NCI-H1930 (cell line): ENCODE data around the gene GATAD1.
"Not testable (repeated sequence)": the region's sequence is repeated elsewhere in the genome, so short reads cannot be mapped to it uniquely, and the experiment has no call there.

Experiments
- DNase-seq, 2 experiments: peaks; one replicate each; lab custom pipeline; 2025; lab: John Stamatoyannopoulos, UW

The GATAD1 gene

DNA sequence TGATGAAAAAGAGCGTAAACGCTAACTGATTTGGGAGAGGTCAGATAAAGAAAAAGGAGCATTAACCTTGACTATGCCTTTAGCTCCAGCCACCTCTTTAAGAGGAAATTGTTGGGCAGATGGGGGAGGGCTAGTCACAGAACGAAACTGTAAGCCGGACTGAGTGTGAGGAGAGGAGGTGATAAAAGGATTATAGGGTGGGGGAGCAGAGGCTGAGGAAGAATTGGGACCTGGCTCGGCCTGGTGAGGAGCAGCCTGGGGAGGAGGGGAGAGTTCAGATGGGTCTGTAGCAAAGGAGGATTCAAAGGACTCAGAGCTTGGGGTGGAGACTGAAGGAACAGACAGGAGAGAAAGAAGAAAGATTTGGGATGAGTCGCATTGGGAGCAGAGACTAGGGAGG is 36.3 kb downstream of the GATAD1 start:
- not testable (repeated sequence) for DNase-seq

DNA sequence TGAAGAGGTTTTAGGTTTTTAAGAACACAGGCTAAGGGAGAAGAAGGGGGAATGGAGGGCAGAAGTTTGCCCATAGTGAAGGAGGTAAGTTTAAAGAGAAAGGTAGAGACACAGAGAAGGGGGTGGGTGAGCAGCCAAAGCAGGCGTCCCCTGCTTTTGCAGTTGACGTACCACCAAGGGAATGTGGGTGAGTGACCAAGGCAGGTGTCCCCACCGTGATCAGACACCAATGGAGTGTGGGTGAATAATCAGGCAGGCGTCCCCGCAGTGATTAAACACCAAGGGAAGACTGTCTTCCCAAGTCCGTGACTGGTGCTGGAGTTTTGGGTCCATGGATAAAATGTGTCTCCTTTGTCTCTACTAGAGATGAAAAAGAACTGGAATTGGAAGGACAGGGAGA is 36.9 kb downstream of the GATAD1 start:
- not testable (repeated sequence) for DNase-seq

DNA sequence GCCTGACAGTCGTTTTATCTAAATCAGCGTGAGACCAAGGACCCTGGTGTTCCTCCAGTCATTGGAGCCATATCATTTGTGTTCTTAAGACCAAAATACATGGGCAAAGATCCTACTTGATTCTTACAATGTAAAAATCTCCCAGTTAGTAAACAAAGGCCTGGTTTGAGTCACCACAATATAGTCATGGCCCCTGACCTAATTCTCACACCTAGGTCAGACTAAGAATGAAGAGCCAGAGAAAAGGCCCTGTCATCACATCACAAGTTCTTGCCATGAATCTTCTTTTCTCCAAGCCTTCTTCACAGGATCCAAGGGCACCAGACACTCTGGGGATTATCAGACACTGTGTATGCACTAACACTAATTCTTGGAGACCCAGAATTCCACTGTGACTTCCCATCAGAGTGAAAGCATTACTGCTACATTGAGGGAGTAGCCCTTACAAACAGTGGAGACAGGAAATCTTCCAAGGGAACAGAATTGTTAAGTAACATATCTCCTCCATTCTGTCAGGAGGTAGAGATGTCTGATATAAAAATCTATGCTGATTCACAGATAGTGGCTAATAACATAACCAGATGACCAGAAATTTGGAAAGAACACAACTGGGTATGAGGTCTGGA is 38.1 kb downstream of the GATAD1 start:
- no peak for DNase-seq

DNA sequence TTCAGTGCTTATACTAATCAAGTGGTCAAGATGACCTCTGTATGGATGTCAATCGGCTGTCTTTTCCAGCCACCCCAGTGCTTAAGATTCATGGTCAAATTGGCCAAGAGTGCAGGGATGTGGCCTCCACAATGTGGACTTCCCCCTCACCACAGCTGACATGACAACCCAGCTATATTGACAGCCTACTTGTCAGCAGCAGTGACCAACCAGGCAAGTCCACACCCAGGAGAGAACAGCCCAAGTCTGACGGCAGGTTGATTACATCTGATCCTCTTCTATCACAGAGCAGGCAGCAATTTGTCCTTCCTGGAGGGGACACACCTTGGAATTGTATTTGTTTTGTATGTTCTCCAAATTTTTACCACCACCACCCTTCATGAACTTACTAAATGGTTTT is 38.7 kb downstream of the GATAD1 start:
- DNase-seq = no peak

DNA sequence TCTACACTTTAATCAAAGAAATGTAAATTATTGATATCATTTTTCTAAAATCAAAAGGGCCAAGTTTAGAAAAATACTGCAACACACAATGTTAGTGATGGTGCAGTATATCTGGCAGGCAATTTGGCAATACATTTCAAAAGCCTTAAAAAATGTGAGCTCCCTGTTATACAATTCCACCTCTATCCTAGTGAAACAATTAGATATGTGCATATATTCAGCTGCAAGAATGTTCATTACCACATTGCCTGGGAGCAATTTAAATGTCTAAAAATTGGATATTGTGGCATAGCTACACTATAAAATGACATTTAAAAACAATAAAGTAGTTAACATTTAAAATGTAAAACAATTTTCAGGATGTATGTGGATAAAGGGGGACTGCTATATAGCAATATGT is 40.5 kb downstream of the GATAD1 start:
- no peak for DNase-seq

DNA sequence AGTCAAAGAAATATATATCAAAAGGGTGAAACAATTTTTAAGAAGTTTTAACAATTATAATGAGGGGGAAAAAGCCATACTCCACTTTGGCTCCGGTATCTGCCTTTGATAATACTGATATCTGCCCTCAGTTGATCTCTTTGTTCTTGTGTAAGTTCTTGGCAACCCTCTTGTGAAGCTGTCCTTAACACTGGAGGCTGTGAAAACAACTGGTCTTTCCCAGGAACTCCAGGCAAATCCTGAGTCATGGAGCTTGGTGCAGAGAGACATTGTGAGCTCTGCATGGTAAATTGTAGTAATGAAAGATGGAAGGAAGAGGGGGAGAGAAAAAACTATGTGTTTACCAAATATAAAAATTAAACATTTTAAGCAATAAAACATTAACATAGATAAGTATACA is 42.4 kb downstream of the GATAD1 start:
- no peak for DNase-seq

DNA sequence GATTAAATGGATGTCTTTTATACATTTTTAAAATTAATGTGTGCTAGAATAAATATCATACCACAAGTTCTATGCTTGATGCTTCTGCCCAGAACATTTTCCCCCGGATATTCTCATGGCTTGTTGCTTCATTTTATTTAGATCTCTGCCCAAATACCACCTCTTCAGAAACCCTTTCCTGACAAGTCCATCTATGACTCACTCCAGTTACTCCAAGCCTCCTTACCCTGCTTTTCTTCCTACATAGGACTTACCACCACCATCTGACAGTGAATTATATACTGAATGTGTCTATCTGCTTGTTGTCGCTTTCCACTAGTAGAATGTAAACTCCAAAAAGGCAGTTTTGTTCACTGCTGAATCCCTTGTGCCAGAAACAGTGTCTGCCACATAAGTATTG is 49.6 kb downstream of the GATAD1 start:
- DNase-seq = no peak

DNA sequence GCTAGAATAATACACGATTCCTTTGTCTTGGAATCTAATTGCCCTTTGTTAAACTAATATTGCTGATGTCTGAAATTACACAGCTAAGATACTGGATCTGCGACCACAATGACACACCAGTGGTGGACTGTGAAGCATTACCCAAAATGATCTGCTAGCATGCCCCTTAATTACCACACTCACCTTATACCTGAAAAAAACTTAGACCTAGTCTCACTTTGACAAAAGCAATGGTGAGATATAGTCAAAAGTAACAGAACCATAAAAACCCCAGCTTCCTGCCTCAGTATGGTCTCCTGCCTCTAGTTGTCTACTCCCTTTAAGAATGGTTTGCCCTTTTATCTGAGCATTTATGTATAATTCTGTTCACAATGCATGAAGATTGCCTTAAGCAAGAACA is 51.3 kb downstream of the GATAD1 start:
- no peak for DNase-seq

DNA sequence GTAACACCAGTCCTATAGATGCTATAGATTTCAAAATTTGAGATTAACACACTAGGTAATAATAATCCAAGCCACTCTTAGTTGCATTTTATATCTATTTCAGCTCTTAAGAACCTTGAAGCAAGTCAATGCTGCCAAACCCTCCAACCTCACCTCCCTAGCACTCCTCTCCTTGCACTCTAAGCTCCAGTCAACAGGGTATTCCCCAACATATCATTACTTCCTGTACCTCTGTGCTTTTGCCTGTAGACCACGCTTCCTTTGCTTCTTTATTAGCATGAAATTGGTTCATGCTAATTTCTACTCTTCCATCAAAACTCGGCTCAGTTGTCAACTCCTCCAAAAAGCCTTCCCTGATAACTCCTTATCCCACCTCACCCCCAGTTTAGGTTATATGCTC is 56.5 kb downstream of the GATAD1 start:
- no peak for DNase-seq

DNA sequence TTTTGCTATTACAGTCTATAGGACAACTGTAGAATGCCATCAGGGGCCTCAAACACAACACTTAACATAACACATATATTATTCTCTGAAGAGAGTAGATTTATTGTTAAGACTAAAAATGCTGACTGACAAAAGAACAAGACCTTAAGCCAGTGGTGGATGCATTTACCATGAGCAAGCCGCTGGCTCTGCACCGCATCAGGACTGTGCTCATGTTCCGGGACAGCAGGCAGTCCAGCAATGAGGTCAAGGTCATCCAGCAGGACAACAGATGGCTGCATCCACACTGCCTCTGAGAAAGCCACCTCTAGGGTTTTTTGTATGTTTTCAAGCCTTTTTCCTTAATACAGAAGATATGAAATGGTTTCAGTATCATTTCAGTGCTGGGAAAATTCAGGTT is 57.3 kb downstream of the GATAD1 start:
- DNase-seq = no peak

DNA sequence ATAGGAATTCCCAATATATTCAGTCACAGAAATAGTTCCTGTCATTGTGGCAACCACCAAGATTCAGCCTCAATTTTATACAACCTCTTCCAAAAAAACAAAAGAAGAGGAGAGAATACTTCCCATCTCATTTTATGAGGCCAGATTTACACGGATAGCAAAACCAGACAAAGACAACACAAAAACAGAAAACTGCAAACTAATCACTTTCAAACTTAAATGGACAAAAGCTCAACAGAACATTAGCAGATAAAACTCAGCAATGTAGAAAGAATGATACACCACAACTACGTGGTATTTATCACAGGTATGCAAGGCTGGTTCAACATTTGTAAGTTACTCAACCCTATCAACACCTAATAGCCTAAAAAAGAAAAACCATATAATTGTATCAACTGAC is 59.1 kb downstream of the GATAD1 start:
- DNase-seq = no peak

DNA sequence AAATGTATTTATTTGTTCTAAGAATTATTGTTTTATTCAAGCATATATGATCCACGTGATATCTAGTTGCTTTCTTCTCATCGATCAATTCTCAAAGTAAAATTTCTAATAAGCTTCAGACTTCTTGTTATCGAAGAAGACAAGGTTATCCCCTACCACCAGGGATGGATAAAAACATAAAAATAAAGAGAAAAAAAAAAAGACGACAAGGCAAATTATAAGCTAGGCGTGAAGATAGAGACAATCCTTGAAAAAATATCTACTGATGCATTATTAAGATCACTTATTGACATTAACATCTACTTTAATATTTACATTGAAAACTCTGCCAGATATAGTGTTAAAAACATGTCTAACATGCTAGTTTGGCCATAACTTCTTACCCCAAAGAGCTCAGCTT is 61.7 kb downstream of the GATAD1 start:
- DNase-seq = no peak
